ENCODE measurements around the gene UBE2V1.

UBE2V1 gene

GRCh38 chr20:50049442-50050026, 63.4 kb downstream of the UBE2V1 start:
- DNase-seq (ENCODE audit: low read depth in 1 of 2, low spot score in 1 of 2), result no peak

GRCh38 chr20:50048420-50049166, 64.4 kb downstream of the UBE2V1 start:
- DNase-seq (ENCODE audit: low read depth in 1 of 2, low spot score in 1 of 2), result no peak

GRCh38 chr20:50044353-50044960, 68.5 kb downstream of the UBE2V1 start:
- no peak for DNase-seq (ENCODE audit: low read depth in 1 of 2, low spot score in 1 of 2)

GRCh38 chr20:50043573-50044352, 69.2 kb downstream of the UBE2V1 start:
- no peak for DNase-seq (ENCODE audit: low read depth in 1 of 2, low spot score in 1 of 2)

GRCh38 chr20:50042370-50043313, 70.3 kb downstream of the UBE2V1 start:
- DNase-seq (ENCODE audit: low read depth in 1 of 2, low spot score in 1 of 2), result no peak

- no peak for DNase-seq (ENCODE audit: low read depth in 1 of 2, low spot score in 1 of 2)
Observed at GRCh38 chr20:50041246-50041873, 71.6 kb downstream of the UBE2V1 start.

- no peak for DNase-seq (ENCODE audit: low read depth in 1 of 2, low spot score in 1 of 2)
Observed at GRCh38 chr20:50040432-50041245, 72.3 kb downstream of the UBE2V1 start.

- no peak for DNase-seq (ENCODE audit: low read depth in 1 of 2, low spot score in 1 of 2)
Observed at GRCh38 chr20:50039706-50040431, 73.1 kb downstream of the UBE2V1 start.

- no peak for DNase-seq (ENCODE audit: low read depth in 1 of 2, low spot score in 1 of 2)
Observed at GRCh38 chr20:50038574-50038991, 74.4 kb downstream of the UBE2V1 start.

GRCh38 chr20:50038169-50038568, 74.8 kb downstream of the UBE2V1 start:
- no peak for DNase-seq (ENCODE audit: low read depth in 1 of 2, low spot score in 1 of 2)

- no peak for DNase-seq (ENCODE audit: low read depth in 1 of 2, low spot score in 1 of 2)
Observed at GRCh38 chr20:50037575-50037974, 75.4 kb downstream of the UBE2V1 start.

GRCh38 chr20:50037123-50037522, 75.8 kb downstream of the UBE2V1 start:
- DNase-seq (ENCODE audit: low read depth in 1 of 2, low spot score in 1 of 2), result no peak

GRCh38 chr20:50036703-50037102, 76.2 kb downstream of the UBE2V1 start:
- no peak for DNase-seq (ENCODE audit: low read depth in 1 of 2, low spot score in 1 of 2)

- DNase-seq (ENCODE audit: low read depth in 1 of 2, low spot score in 1 of 2), result no peak
Observed at GRCh38 chr20:50034567-50035180, 78.3 kb downstream of the UBE2V1 start.

GRCh38 chr20:50032955-50033666, 79.8 kb downstream of the UBE2V1 start:
- no peak for DNase-seq (ENCODE audit: low read depth in 1 of 2, low spot score in 1 of 2)

Measured in activated CD4-positive, alpha-beta T cell treated with anti-CD3 and anti-CD28 coated beads, Interleukin-2, amount 50 U/mL, for 24 hours (primary cell).